Mesendoderm (in vitro differentiated cells): ENCODE results near the gene NCR2.

Experiments
- DNase-seq: peaks from one replicate; pipeline ENCODE4 v3.0.0; 2013
- H2AK5ac ChIP-seq: 2 replicates; pipeline ENCODE4 v1.6.1; 2013; ENCODE audit warnings: low read length, inconsistent platforms
- H2BK120ac ChIP-seq: 2 replicates; pipeline ENCODE4 v1.6.1; 2013; ENCODE audit warnings: low read depth, mild to moderate bottlenecking, low read length, moderate library complexity, mixed read lengths
- H2BK15ac ChIP-seq: replicated peaks from 2 replicates; pipeline ENCODE4 v1.6.1; 2013; ENCODE audit warnings: low read depth, mild to moderate bottlenecking, moderate library complexity
- H2BK5ac ChIP-seq: 2 replicates; pipeline ENCODE4 v1.6.1; 2013; ENCODE audit warnings: low read length, inconsistent platforms
- H3K18ac ChIP-seq: 2 replicates; pipeline ENCODE4 v1.6.1; 2013; ENCODE audit warnings: mild to moderate bottlenecking, low read length, mixed read lengths
- H3K23ac ChIP-seq: one replicate; pipeline ENCODE4 v1.6.1; 2013; ENCODE audit warnings: low read length
- H3K27ac ChIP-seq: 2 replicates; pipeline ENCODE4 v1.5.1; 2013; ENCODE audit warnings: low read depth, mild to moderate bottlenecking, inconsistent platforms, low read length, moderate library complexity
- H3K27me3 ChIP-seq: 2 replicates; pipeline ENCODE4 v1.6.1; 2013; ENCODE audit warnings: low read length, control low read depth, mild to moderate bottlenecking, inconsistent platforms; ENCODE audit not compliant: insufficient read depth, poor library complexity
- H3K36me3 ChIP-seq: 2 replicates; pipeline ENCODE4 v1.6.1; 2013; ENCODE audit warnings: low read length, inconsistent platforms; ENCODE audit not compliant: control insufficient read depth, insufficient read depth
- H3K4ac ChIP-seq: one replicate; pipeline ENCODE4 v1.6.1; 2013; ENCODE audit warnings: low read depth, mild to moderate bottlenecking, low read length, moderate library complexity
- H3K4me1 ChIP-seq: 2 replicates; pipeline ENCODE4 v1.6.1; 2013; ENCODE audit warnings: low read depth, low read length, inconsistent platforms; ENCODE audit not compliant: control insufficient read depth
- H3K4me2 ChIP-seq: 2 replicates; pipeline ENCODE4 v1.6.1; 2013; ENCODE audit warnings: low read length
- H3K4me3 ChIP-seq: 2 replicates; pipeline ENCODE4 v1.5.1; 2013; ENCODE audit warnings: mild to moderate bottlenecking, low read length
- H3K56ac ChIP-seq: one replicate; pipeline ENCODE4 v1.6.1; 2013; ENCODE audit warnings: low read length
- H3K79me1 ChIP-seq: 2 replicates; pipeline ENCODE4 v1.6.1; 2013; ENCODE audit warnings: low read length, inconsistent platforms
- H3K79me2 ChIP-seq: 2 replicates; pipeline ENCODE4 v1.6.1; 2013; ENCODE audit warnings: mild to moderate bottlenecking, low read length; ENCODE audit not compliant: control insufficient read depth, insufficient read depth
- H3K9ac ChIP-seq: 2 replicates; pipeline ENCODE4 v1.6.1; 2013; ENCODE audit warnings: low read length, inconsistent platforms
- H4K5ac ChIP-seq: one replicate; pipeline ENCODE4 v1.6.1; 2013; ENCODE audit warnings: low read length
- H4K8ac ChIP-seq: one replicate; pipeline ENCODE4 v1.6.1; 2013; ENCODE audit warnings: low read depth, mild to moderate bottlenecking, control low read depth, low read length, moderate library complexity
- WGBS: extraction: QIAGEN DNeasy Blood & Tissue Kit; methylation state at CpG from one replicate; pipeline ENCODE4 v1.1.7; 2013; ENCODE audit warnings: low lambda C conversion rate, missing lambda C conversion rate; ENCODE audit not compliant: insufficient coverage; ENCODE audit errors: extremely low coverage; 5-methylcytosine and 5-hydroxymethylcytosine counted together

The NCR2 gene

GRCh38 chr6:41376176-41376575, 40.8 kb downstream of the NCR2 start:
- no peak overlapping the region for H3K4me3 ChIP-seq
- H3K79me1 ChIP-seq: no peaks in the 10 kb centered on the region
- H3K9ac ChIP-seq: no peak overlapping the region
- no peak overlapping the region for H2BK15ac ChIP-seq
- no peak overlapping the region for H3K23ac ChIP-seq
- H3K18ac ChIP-seq: no peak overlapping the region
- H3K4me1 ChIP-seq: peaks cover 13% of the 10 kb centered on the region
- H3K27ac ChIP-seq: no peak overlapping the region
- no peak overlapping the region for H3K4me2 ChIP-seq
- DNase-seq: no peak
- no peak overlapping the region for H2AK5ac ChIP-seq
- no peaks in the 10 kb centered on the region for H3K79me2 ChIP-seq
- H4K8ac ChIP-seq: no peak overlapping the region
- no peak overlapping the region for H2BK120ac ChIP-seq
- H2BK5ac ChIP-seq: no peak overlapping the region
- no peak overlapping the region for H3K4ac ChIP-seq
- no peaks in the 10 kb centered on the region for H3K36me3 ChIP-seq
- H3K27me3 ChIP-seq: peaks cover 47% of the 10 kb centered on the region
- H3K56ac ChIP-seq: peak overlapping the region; percentile 53
- H4K5ac ChIP-seq: no peak overlapping the region
- no CpG with 5 or more reads among the region's 5 CpGs for WGBS

GRCh38 chr6:41377071-41377470, 41.7 kb downstream of the NCR2 start:
- no peak for DNase-seq
- H3K36me3 ChIP-seq: no peaks in the 10 kb centered on the region
- H3K18ac ChIP-seq: no peak overlapping the region
- no peak overlapping the region for H3K27ac ChIP-seq
- no peak overlapping the region for H3K23ac ChIP-seq
- H2BK15ac ChIP-seq: no peak overlapping the region
- H2AK5ac ChIP-seq: no peak overlapping the region
- H2BK120ac ChIP-seq: no peak overlapping the region
- H3K27me3 ChIP-seq: peaks cover 47% of the 10 kb centered on the region
- peaks cover 13% of the 10 kb centered on the region for H3K4me1 ChIP-seq
- H3K4me2 ChIP-seq: no peak overlapping the region
- H3K56ac ChIP-seq: no peak overlapping the region
- no peaks in the 10 kb centered on the region for H3K79me1 ChIP-seq
- no peak overlapping the region for H3K4me3 ChIP-seq
- no peak overlapping the region for H3K4ac ChIP-seq
- H4K8ac ChIP-seq: no peak overlapping the region
- WGBS: no CpG with 5 or more reads among the region's 4 CpGs
- no peak overlapping the region for H2BK5ac ChIP-seq
- H3K9ac ChIP-seq: no peak overlapping the region
- no peak overlapping the region for H4K5ac ChIP-seq
- no peaks in the 10 kb centered on the region for H3K79me2 ChIP-seq

- no peak overlapping the region for H3K4me3 ChIP-seq
- H4K8ac ChIP-seq: no peak overlapping the region
- H3K4me2 ChIP-seq: no peak overlapping the region
- no peak for DNase-seq
- H3K27ac ChIP-seq: no peak overlapping the region
- no peak overlapping the region for H3K56ac ChIP-seq
- peaks cover 39% of the 10 kb centered on the region for H3K27me3 ChIP-seq
- H3K79me1 ChIP-seq: no peaks in the 10 kb centered on the region
- H2AK5ac ChIP-seq: no peak overlapping the region
- H2BK5ac ChIP-seq: no peak overlapping the region
- no peaks in the 10 kb centered on the region for H3K36me3 ChIP-seq
- H3K4ac ChIP-seq: no peak overlapping the region
- no peak overlapping the region for H3K9ac ChIP-seq
- no peak overlapping the region for H2BK120ac ChIP-seq
- H3K23ac ChIP-seq: no peak overlapping the region
- H2BK15ac ChIP-seq: no peak overlapping the region
- H4K5ac ChIP-seq: no peak overlapping the region
- H3K79me2 ChIP-seq: no peaks in the 10 kb centered on the region
- peaks cover 5% of the 10 kb centered on the region for H3K4me1 ChIP-seq
- no peak overlapping the region for H3K18ac ChIP-seq
These were observed 43.9 kb downstream of the NCR2 start for GRCh38 chr6:41379306-41379705.

- H3K79me2 ChIP-seq: no peaks in the 10 kb centered on the region
- peaks cover 4% of the 10 kb centered on the region for H3K27me3 ChIP-seq
- H3K4ac ChIP-seq: no peak overlapping the region
- no peak overlapping the region for H4K8ac ChIP-seq
- H3K56ac ChIP-seq: no peak overlapping the region
- H2BK120ac ChIP-seq: no peak overlapping the region
- no peak overlapping the region for H3K4me2 ChIP-seq
- H2BK5ac ChIP-seq: no peak overlapping the region
- no peaks in the 10 kb centered on the region for H3K4me1 ChIP-seq
- no peak overlapping the region for H2BK15ac ChIP-seq
- H2AK5ac ChIP-seq: no peak overlapping the region
- no peak overlapping the region for H3K4me3 ChIP-seq
- no peak overlapping the region for H3K27ac ChIP-seq
- H3K18ac ChIP-seq: no peak overlapping the region
- H3K79me1 ChIP-seq: no peaks in the 10 kb centered on the region
- no peak for DNase-seq
- H4K5ac ChIP-seq: no peak overlapping the region
- H3K9ac ChIP-seq: no peak overlapping the region
- no CpG with 5 or more reads among the region's 2 CpGs for WGBS
- H3K36me3 ChIP-seq: no peaks in the 10 kb centered on the region
- no peak overlapping the region for H3K23ac ChIP-seq
These were observed 51.2 kb downstream of the NCR2 start for GRCh38 chr6:41386594-41386993.

GRCh38 chr6:41392246-41392645, 56.8 kb downstream of the NCR2 start:
- no peak overlapping the region for H3K56ac ChIP-seq
- peaks cover 3% of the 10 kb centered on the region for H3K27me3 ChIP-seq
- H3K79me2 ChIP-seq: no peaks in the 10 kb centered on the region
- H3K79me1 ChIP-seq: no peaks in the 10 kb centered on the region
- no peak overlapping the region for H2BK5ac ChIP-seq
- no peak overlapping the region for H3K9ac ChIP-seq
- H3K4me3 ChIP-seq: no peak overlapping the region
- no peak for DNase-seq
- no peak overlapping the region for H3K18ac ChIP-seq
- no peak overlapping the region for H4K8ac ChIP-seq
- no peak overlapping the region for H4K5ac ChIP-seq
- no peak overlapping the region for H3K27ac ChIP-seq
- no peak overlapping the region for H2AK5ac ChIP-seq
- H3K36me3 ChIP-seq: no peaks in the 10 kb centered on the region
- no peak overlapping the region for H3K4me2 ChIP-seq
- H3K4me1 ChIP-seq: no peaks in the 10 kb centered on the region
- no peak overlapping the region for H3K4ac ChIP-seq
- no peak overlapping the region for H3K23ac ChIP-seq
- no CpG with 5 or more reads among the region's 4 CpGs for WGBS
- H2BK15ac ChIP-seq: no peak overlapping the region
- no peak overlapping the region for H2BK120ac ChIP-seq

- no CpG with 5 or more reads among the region's 5 CpGs for WGBS
- peaks cover 2% of the 10 kb centered on the region for H3K27me3 ChIP-seq
- H4K5ac ChIP-seq: no peak overlapping the region
- H3K27ac ChIP-seq: no peak overlapping the region
- no peak overlapping the region for H3K9ac ChIP-seq
- no peak overlapping the region for H3K18ac ChIP-seq
- H2BK120ac ChIP-seq: no peak overlapping the region
- H4K8ac ChIP-seq: no peak overlapping the region
- H3K23ac ChIP-seq: no peak overlapping the region
- H3K79me1 ChIP-seq: no peaks in the 10 kb centered on the region
- no peak overlapping the region for H3K4me2 ChIP-seq
- H3K79me2 ChIP-seq: no peaks in the 10 kb centered on the region
- no peak overlapping the region for H3K56ac ChIP-seq
- H2AK5ac ChIP-seq: no peak overlapping the region
- DNase-seq: no peak
- H3K4me1 ChIP-seq: no peaks in the 10 kb centered on the region
- H3K36me3 ChIP-seq: no peaks in the 10 kb centered on the region
- no peak overlapping the region for H2BK15ac ChIP-seq
- H2BK5ac ChIP-seq: no peak overlapping the region
- no peak overlapping the region for H3K4me3 ChIP-seq
- H3K4ac ChIP-seq: no peak overlapping the region
These were observed 60.9 kb downstream of the NCR2 start for GRCh38 chr6:41396335-41396734.
